H1 (cell line): Measurements from ENCODE around the gene NAA60. TPM values are rescaled to one million over a fixed set of nuclear protein-coding genes. Genes with fewer than 3 reads are reported as not detected.

Experiments
- CTCF ChIA-PET: fragments of 300-600 bp; sonication (Branson Sonifier 250); formaldehyde crosslinking; loops from one replicate; lab custom pipeline; 2021; ENCODE audit not compliant: partially characterized antibody; lab: Charles Lee
- POLR2A ChIA-PET: fragments of 300-600 bp; sonication (Branson Sonifier 250); formaldehyde crosslinking; loops from one replicate; lab custom pipeline; 2021; ENCODE audit warnings: inconsistent platforms; ENCODE audit not compliant: partially characterized antibody; lab: Charles Lee
- DNase-seq, 2 experiments: peaks; one replicate each; pipeline versions ENCODE4 v3.0.0 to v3.0.0-alpha.2; 2010 to 2022; ENCODE audit warnings: low spot score in 2 of 2, low read depth in 1 of 2, mixed read lengths in 1 of 2
- FAIRE-seq: peaks from 2 replicates; lab custom pipeline; 2011; peaks lifted over from hg19 to GRCh38; lab: Jason Lieb, UNC
- H2AFZ ChIP-seq: 2 replicates; pipeline ENCODE4 v1.8.1; 2012; ENCODE audit warnings: low read length, inconsistent platforms
- H2AK5ac ChIP-seq: 2 replicates; pipeline ENCODE4 v1.6.1; 2013; ENCODE audit warnings: low read depth, low read length
- H2BK120ac ChIP-seq: replicated peaks from 2 replicates; pipeline ENCODE3; 2013; ENCODE audit warnings: low read depth, low read length, inconsistent platforms
- H2BK12ac ChIP-seq: 2 replicates; pipeline ENCODE4 v1.6.1; 2013; ENCODE audit warnings: low read depth, low read length
- H2BK15ac ChIP-seq: 2 replicates; pipeline ENCODE4 v1.6.1; 2013; ENCODE audit warnings: low read length
- H2BK20ac ChIP-seq: 2 replicates; pipeline ENCODE4 v1.6.1; 2013; ENCODE audit warnings: low read length
- H2BK5ac ChIP-seq: 2 replicates; pipeline ENCODE4 v1.6.1; 2013; ENCODE audit warnings: low read depth, low read length
- H3K14ac ChIP-seq: 2 replicates; pipeline ENCODE4 v1.6.1; 2013; ENCODE audit warnings: inconsistent platforms; ENCODE audit not compliant: insufficient read length
- H3K18ac ChIP-seq: 2 replicates; pipeline ENCODE4 v1.6.1; 2013; ENCODE audit warnings: low read length; ENCODE audit errors: extremely low read depth
- H3K23ac ChIP-seq: 2 replicates; pipeline ENCODE4 v1.6.1; 2013; ENCODE audit warnings: inconsistent platforms; ENCODE audit not compliant: insufficient read length
- H3K23me2 ChIP-seq: 2 replicates; pipeline ENCODE4 v1.6.1; 2013; ENCODE audit warnings: low read depth, low read length
- H3K27ac ChIP-seq: 2 replicates; pipeline ENCODE4 v1.6.1; 2011; ENCODE audit warnings: low read depth, low read length, inconsistent platforms
- H3K27me3 ChIP-seq, 4 experiments: replicated peaks in 1 of 4; 1 replicate in 1 of 4; 2 replicates in 3 of 4; pipeline versions ENCODE4 v1.6.1 to v1.8.1; 2011 to 2013; ENCODE audit warnings: low read length in 3 of 4, mild to moderate bottlenecking in 3 of 4, inconsistent platforms in 2 of 4, mixed read lengths in 2 of 4, moderate library complexity in 1 of 4; ENCODE audit not compliant: control insufficient read depth in 3 of 4, insufficient read depth in 3 of 4; ENCODE audit errors: extremely low read depth in 1 of 4
- H3K36me3 ChIP-seq, 4 experiments: 2 replicates each; pipeline versions ENCODE4 v1.6.1 to v1.8.1; 2011 to 2013; ENCODE audit warnings: mild to moderate bottlenecking in 4 of 4, low read length in 3 of 4, moderate library complexity in 2 of 4, control low read depth in 1 of 4, inconsistent platforms in 1 of 4; ENCODE audit not compliant: insufficient read depth in 4 of 4, control insufficient read depth in 2 of 4
- H3K4ac ChIP-seq: replicated peaks from 2 replicates; pipeline ENCODE3; 2013; ENCODE audit warnings: low read length, low read depth, mixed read lengths, inconsistent platforms; ENCODE audit not compliant: insufficient read length
- H3K4me1 ChIP-seq, 4 experiments: replicated peaks in 1 of 4; 1 replicate in 1 of 4; 2 replicates in 3 of 4; pipeline versions ENCODE4 v1.6.1 to v1.8.1; 2011 to 2013; ENCODE audit warnings: low read length in 3 of 4, inconsistent platforms in 2 of 4, mixed read lengths in 1 of 4; ENCODE audit not compliant: insufficient read depth in 4 of 4, control insufficient read depth in 3 of 4
- H3K4me2 ChIP-seq, 2 experiments: 2 replicates each; pipeline versions ENCODE4 v1.6.1 to v1.8.1; 2011 to 2013; ENCODE audit warnings: low read depth in 2 of 2, low read length in 2 of 2, control low read depth in 1 of 2, inconsistent platforms in 1 of 2, mild to moderate bottlenecking in 1 of 2; ENCODE audit not compliant: insufficient read depth in 1 of 2
- H3K4me3 ChIP-seq, 4 experiments: fragments of 200-600, 300-600 bp in 1 of 4; sonication (generic), shearing (Covaris generic), sonication (Bioruptor Twin) in 1 of 4; 2 replicates each; pipeline versions ENCODE4 v1.5.1 to v1.8.1; 2011 to 2016; ENCODE audit warnings: low read length in 4 of 4, low read depth in 3 of 4, control low read depth in 2 of 4, inconsistent platforms in 2 of 4, mild to moderate bottlenecking in 2 of 4, mixed read lengths in 1 of 4, moderate library complexity in 1 of 4; ENCODE audit not compliant: insufficient read depth in 2 of 4; ENCODE audit errors: extremely low read depth in 1 of 4
- H3K56ac ChIP-seq: replicated peaks from 2 replicates; pipeline ENCODE3; 2013; ENCODE audit warnings: low read depth, mild to moderate bottlenecking, mixed read lengths, low read length, inconsistent platforms; ENCODE audit not compliant: insufficient read length
- H3K79me1 ChIP-seq: 2 replicates; pipeline ENCODE4 v1.6.1; 2013; ENCODE audit warnings: low read depth, low read length, control low read depth
- H3K79me2 ChIP-seq, 2 experiments: 2 replicates each; pipeline versions ENCODE4 v1.6.1 to v1.8.1; 2012 to 2013; ENCODE audit warnings: low read length in 2 of 2, mild to moderate bottlenecking in 2 of 2, inconsistent platforms in 1 of 2; ENCODE audit not compliant: insufficient read depth in 2 of 2, control insufficient read depth in 1 of 2
- H3K9ac ChIP-seq, 4 experiments: replicated peaks in 1 of 4; 1 replicate in 1 of 4; 2 replicates in 3 of 4; pipeline versions ENCODE4 v1.6.1 to v1.8.1; 2011 to 2013; ENCODE audit warnings: low read depth in 3 of 4, low read length in 3 of 4, control low read depth in 2 of 4, mild to moderate bottlenecking in 2 of 4, moderate library complexity in 2 of 4, inconsistent platforms in 1 of 4; ENCODE audit errors: extremely low read depth in 1 of 4
- H3K9me3 ChIP-seq, 2 experiments: 2 replicates each; pipeline versions ENCODE4 v1.6.1 to v1.8.1; 2012 to 2013; ENCODE audit warnings: mild to moderate bottlenecking in 2 of 2, moderate library complexity in 2 of 2, control low read depth in 1 of 2, inconsistent platforms in 1 of 2, low read depth in 1 of 2, low read length in 1 of 2, mixed read lengths in 1 of 2; ENCODE audit not compliant: insufficient read depth in 2 of 2
- H4K20me1 ChIP-seq, 2 experiments: replicated peaks in 1 of 2; 2 replicates each; pipeline versions ENCODE3 to v1.8.1; 2011 to 2013; ENCODE audit warnings: inconsistent platforms in 2 of 2, low read length in 2 of 2, mild to moderate bottlenecking in 1 of 2; ENCODE audit not compliant: insufficient read depth in 2 of 2, control insufficient read depth in 1 of 2
- H4K5ac ChIP-seq: 2 replicates; pipeline ENCODE4 v1.6.1; 2013; ENCODE audit warnings: low read length, low read depth, mixed read lengths, inconsistent platforms; ENCODE audit not compliant: insufficient read length
- H4K8ac ChIP-seq: 2 replicates; pipeline ENCODE4 v1.8.0; 2013; ENCODE audit warnings: mild to moderate bottlenecking, moderate library complexity, low read length, inconsistent platforms; ENCODE audit not compliant: insufficient read depth; ENCODE audit errors: extremely low read depth
- H4K91ac ChIP-seq: replicated peaks from 2 replicates; pipeline ENCODE3; 2013; ENCODE audit warnings: low read length, mixed read lengths, inconsistent platforms; ENCODE audit not compliant: insufficient read length
- CBX5 ChIP-seq: fragments of 300-800, 300-1000 bp; sonication (generic); IDR thresholded peaks from 2 replicates; pipeline ENCODE4 v1.7.1; 2016; ENCODE audit warnings: antibody characterized with exemption, low read length, low read depth
- CREB1 ChIP-seq: IDR thresholded peaks from 2 replicates; pipeline ENCODE4 v1.6.1; 2012; ENCODE audit warnings: inconsistent platforms
- JUN ChIP-seq: IDR thresholded peaks from 2 replicates; pipeline ENCODE4 v1.6.1; 2011; ENCODE audit warnings: low read depth, mild to moderate bottlenecking, improper control_type of control experiment, low read length
- KDM4A ChIP-seq: IDR thresholded peaks from one replicate; pipeline ENCODE4 v1.7.1; 2012; ENCODE audit warnings: low read depth, mild to moderate bottlenecking, moderate library complexity, low read length, inconsistent platforms; ENCODE audit not compliant: severe bottlenecking
- MAFK ChIP-seq: IDR thresholded peaks from 2 replicates; pipeline ENCODE4 v1.6.1; 2012; ENCODE audit warnings: low read depth, mild to moderate bottlenecking, improper control_type of control experiment, low read length
- POLR2AphosphoS5 ChIP-seq: IDR thresholded peaks from 2 replicates; pipeline ENCODE4 v1.6.1; 2011; ENCODE audit warnings: low read depth, low read length
- RXRA ChIP-seq: IDR thresholded peaks from 2 replicates; pipeline ENCODE4 v1.6.1; 2011; ENCODE audit warnings: low read depth, mild to moderate bottlenecking, low read length, moderate library complexity; ENCODE audit not compliant: insufficient read depth
- SAP30 ChIP-seq: fragments of 300-600 bp; sonication (generic); IDR thresholded peaks from 2 replicates; pipeline ENCODE4 v1.7.1; 2012; ENCODE audit warnings: low read length, moderate library complexity, mild to moderate bottlenecking, inconsistent platforms; ENCODE audit not compliant: insufficient read depth, insufficient replicate concordance
- USF2 ChIP-seq: IDR thresholded peaks from 2 replicates; pipeline ENCODE4 v1.6.1; 2011; ENCODE audit warnings: low read length, improper control_type of control experiment
- WGBS, 2 experiments: shearing (Covaris generic) in 1 of 2; methylation state at CpG; one replicate each; pipeline versions ENCODE4 v1.1.6 to v1.1.7; 2013 to 2015; ENCODE audit warnings: low lambda C conversion rate in 2 of 2, mixed read lengths in 2 of 2, inconsistent platforms in 1 of 2, low coverage in 1 of 2, missing lambda C conversion rate in 1 of 2; ENCODE audit not compliant: insufficient replicate concordance in 2 of 2, insufficient coverage in 1 of 2, insufficient read length in 1 of 2; ENCODE audit errors: extremely low coverage in 1 of 2, missing lambda C conversion rate in 1 of 2; 5-methylcytosine and 5-hydroxymethylcytosine counted together
- polyA plus RNA-seq, 7 experiments: library from polyadenylated mRNA; depleted of rRNA in 3 of 7; stranded (reverse) in 5 of 7; unstranded in 2 of 7; fragments of >200 nt in 5 of 7; fragments of 200-250 nt in 2 of 7; gene quantifications; 1 replicate in 5 of 7; 2 replicates in 1 of 7; 4 replicates in 1 of 7; pipeline versions ENCODE4 v1.2.1 to v1.2.3, GENCODE V29; 2011 to 2013; ENCODE audit warnings: missing spikeins in 2 of 7, mixed read lengths in 2 of 7
- total RNA-seq: library from RNA; stranded (reverse); fragmentation: NEBNext Ultra II Directional; extraction: Animal tissue kit (Norgen Biotek cat#: 25700); gene quantifications from 2 replicates; pipeline ENCODE4 v1.2.1, GENCODE V29; 2021

Gene NAA60
- total and polyA plus RNA-seq, 2 of the 8 experiments (the other 6 are each of a cell fraction or from before 2014, with no cell fraction given): 34.1 to 47.6 TPM

GRCh38 chr16:3514621-3515020 lies 71.1 kb downstream of the NAA60 start:
- H3K27ac ChIP-seq: no peak overlapping the region
- no peaks in the 10 kb centered on the region for H3K27me3 ChIP-seq
- no peaks in the 10 kb centered on the region for H4K20me1 ChIP-seq
- H3K9ac ChIP-seq: no peak overlapping the region
- no peaks in the 10 kb centered on the region for H3K9me3 ChIP-seq
- no peak overlapping the region for H3K14ac ChIP-seq
- TF ChIP-seq JUN (no peak), POLR2AphosphoS5 (no peak), CBX5 (no peak), SAP30 (no peak), KDM4A (no peak), USF2 (no peak), MAFK (no peak), CREB1 (no peak), RXRA (no peak)
- TF ChIP-seq, all 59 proteins: peak for 0
- Histone ChIP-seq H4K5ac (no peak overlapping the region), H3K79me2 (no peaks in the 10 kb centered on the region), H4K91ac (no peak overlapping the region), H3K18ac (no peak overlapping the region), H3K56ac (no peak overlapping the region), H2BK15ac (no peak overlapping the region), H4K8ac (no peak overlapping the region), H3K4me1 (no peaks in the 10 kb centered on the region), H3K23me2 (no peaks in the 10 kb centered on the region), H2AFZ (no peak overlapping the region), H2AK5ac (no peak overlapping the region), H3K4me3 (no peak overlapping the region), H3K23ac (no peak overlapping the region), H2BK12ac (no peak overlapping the region), H3K36me3 (peaks cover 0 to 34% (median 11%) of the 10 kb centered on the region in 4 experiments; a peak in 7 of 8 replicates), H3K4me2 (no peak overlapping the region), H3K4ac (no peak overlapping the region), H2BK120ac (no peak overlapping the region), H3K79me1 (no peaks in the 10 kb centered on the region), H2BK20ac (no peak overlapping the region), H2BK5ac (no peak overlapping the region)
- WGBS, 2 experiments: 91% methylated on average over 4 of the region's 4 CpGs; no CpG with 5 or more reads in 1 of the 2 experiments
- DNase-seq (no peak), FAIRE-seq (no peak)
- POLR2A ChIA-PET: interaction anchor here (1.3 kb wide), 1 partner anchor 16 kb away, joined by 3 read pairs; no protein-coding TSS in a partner anchor
- CTCF ChIA-PET: no interaction called here
